ENCODE measurements around the gene ACD. TPM values are rescaled to one million over a fixed set of nuclear protein-coding genes. Genes with fewer than 3 reads are reported as not detected.

Gene ACD
- total RNA-seq, 1 experiment from 2014 or later = 34.1 TPM

GRCh38 chr16:67674851-67675578, 15.0 kb upstream of the ACD start:
- Histone ChIP-seq H3K23ac (ENCODE audit: insufficient read length, low read depth, low read length) (no peak overlapping the region), H3K9ac (ENCODE audit: extremely low read depth, insufficient read length, low read length) (no peak overlapping the region), H4K20me1 (ENCODE audit: control insufficient read depth, insufficient read depth, insufficient read length) (peaks cover 3% of the 10 kb centered on the region), H3K4ac (ENCODE audit: low read depth, low read length) (no peak overlapping the region), H3K9me3 (ENCODE audit: control insufficient read depth, low read depth, low read length) (no peaks in the 10 kb centered on the region), H4K5ac (ENCODE audit: insufficient read length, low read depth, low read length) (no peak overlapping the region), H3K79me1 (ENCODE audit: insufficient read depth, low read depth, low read length, poor library complexity, severe bottlenecking) (no peaks in the 10 kb centered on the region), H3K14ac (ENCODE audit: insufficient read depth, low read length) (no peak overlapping the region; the same call in 1 of the 2 replicates), H4K91ac (ENCODE audit: insufficient read length, low read depth, low read length) (no peak overlapping the region), H3K27me3 (ENCODE audit: insufficient read depth, low read length) (no peaks in the 10 kb centered on the region), H3K79me2 (ENCODE audit: insufficient read depth, low read length) (no peaks in the 10 kb centered on the region), H2BK12ac (ENCODE audit: insufficient read length, low read depth, low read length) (no peak overlapping the region), H3K4me2 (ENCODE audit: insufficient read depth, insufficient read length, low read length) (no peak overlapping the region), H2BK15ac (ENCODE audit: low read depth, low read length) (no peak overlapping the region), H4K8ac (replicated peaks; ENCODE audit: insufficient read length, low read depth, low read length) (no peak overlapping the region), H2BK120ac (ENCODE audit: low read depth, low read length, poor library complexity, severe bottlenecking) (no peak overlapping the region), H3K56ac (ENCODE audit: insufficient read length, low read depth, low read length) (no peak overlapping the region), H3K4me1 (ENCODE audit: insufficient read depth, low read length) (no peaks in the 10 kb centered on the region), H3T11ph (ENCODE audit: low read length) (no peak overlapping the region), H3K18ac (ENCODE audit: insufficient read length, low read depth, low read length) (no peak overlapping the region), H3K27ac (ENCODE audit: insufficient read length, low read depth, low read length) (no peak overlapping the region), H3K23me2 (ENCODE audit: insufficient read length, low read depth, low read length, poor library complexity, severe bottlenecking) (no peaks in the 10 kb centered on the region), H2AK5ac (ENCODE audit: insufficient read length, low read length) (no peak overlapping the region), H2AFZ (ENCODE audit: low read length) (no peak overlapping the region), H2BK5ac (ENCODE audit: insufficient read length, low read length) (no peak overlapping the region), H2BK20ac (ENCODE audit: low read depth, low read length, poor library complexity, severe bottlenecking) (no peak overlapping the region)
- no peaks in the 10 kb centered on the region for H3K9me3 Mint-ChIP-seq
- H3K36me3 Mint-ChIP-seq (ENCODE audit: insufficient read depth in 1 of 3, low read depth in 3 of 3) = peaks cover 0 to 5% (median 2%) of the 10 kb centered on the region in 3 experiments; a peak in 3 of 7 replicates
- no peak overlapping the region for H3K4me3 Mint-ChIP-seq
- TF ChIP-seq CTCF (conservative IDR thresholded peaks at IDR 0.05) = no peak
- no peak for DNase-seq
- H3K27me3 Mint-ChIP-seq (ENCODE audit: low read depth) = no peaks in the 10 kb centered on the region
- H3K27ac Mint-ChIP-seq = no peak overlapping the region
- 0 out of 4 replicates have a peak, but pooled peaks cover 0 to 2% of the 10 kb centered on the region in 2 experiments for H3K4me1 Mint-ChIP-seq
- no CpG with 5 or more reads among the region's 28 CpGs for WGBS (ENCODE audit: extremely low coverage, insufficient read length, low lambda C conversion rate)

Data from H9 (cell line).